Memory B cell (primary cell): ENCODE data around the gene PLD5.

ENCODE experiments used
- ATAC-seq: fragments of 150-1000 bp; cut with Tn5 transposase; 2 replicates; pipeline ENCODE4 v1.10.0; 2021; ENCODE audit warnings: low read depth, mild to moderate bottlenecking, moderate library complexity
- DNase-seq, 2 donors: peaks; one replicate each; pipeline ENCODE4 v3.0.0; 2022; ENCODE audit warnings: low spot score in 2 of 2
- H3K27ac Mint-ChIP-seq: one replicate; pipeline ENCODE4 v1.8.0; 2022; ENCODE audit warnings: mild to moderate bottlenecking, moderate library complexity, mixed read lengths
- H3K27me3 Mint-ChIP-seq: one replicate; pipeline ENCODE4 v1.8.0; 2022; ENCODE audit warnings: mixed read lengths
- H3K36me3 Mint-ChIP-seq: one replicate; pipeline ENCODE4 v1.8.0; 2022; ENCODE audit warnings: mild to moderate bottlenecking, mixed read lengths
- H3K4me1 Mint-ChIP-seq: one replicate; pipeline ENCODE4 v1.8.0; 2022; ENCODE audit warnings: mixed read lengths
- H3K4me3 Mint-ChIP-seq: one replicate; pipeline ENCODE4 v1.8.0; 2022; ENCODE audit warnings: mild to moderate bottlenecking, moderate library complexity, mixed read lengths
- H3K9me3 Mint-ChIP-seq: one replicate; pipeline ENCODE4 v1.8.0; 2022; ENCODE audit warnings: mixed read lengths

The PLD5 gene

DNA sequence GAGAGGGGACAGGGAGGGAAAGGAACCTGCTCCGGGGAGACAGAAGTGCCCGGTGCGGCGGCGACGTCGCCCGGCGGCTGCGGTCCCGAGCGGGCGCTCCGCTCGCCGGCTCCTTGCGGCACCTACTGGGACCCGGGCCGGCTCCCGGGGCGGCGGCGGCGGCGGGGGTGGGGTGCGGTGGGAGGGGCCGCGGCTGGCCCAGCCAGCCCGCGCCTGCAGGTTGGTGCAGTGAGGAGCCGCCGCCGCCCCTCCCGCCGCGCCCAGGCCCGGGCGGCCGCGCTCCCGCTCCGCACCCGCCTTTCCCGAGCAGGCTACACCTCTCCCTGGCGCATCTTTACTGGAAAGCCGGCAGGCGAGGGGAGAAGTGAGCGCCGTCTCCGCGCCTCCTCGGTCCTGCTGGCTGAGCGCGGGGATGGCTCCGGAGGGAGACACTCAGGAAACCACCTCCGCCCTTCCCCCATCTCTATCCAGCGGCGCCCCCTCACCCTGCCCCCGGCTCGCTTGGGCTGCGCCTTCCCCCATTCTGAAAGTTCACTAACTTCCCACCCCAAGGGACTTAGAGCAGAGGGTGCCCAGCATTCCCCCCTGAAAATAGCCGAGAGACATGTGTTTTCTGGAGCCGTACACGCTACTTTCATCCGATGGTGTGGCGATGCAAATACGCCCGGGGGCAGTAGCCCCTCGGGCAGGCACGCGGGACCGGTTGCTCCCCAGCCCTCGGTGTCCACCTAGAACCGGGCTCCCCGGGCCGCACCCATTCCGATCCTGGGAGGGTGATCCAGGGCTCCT, at the start of gene PLD5:
Gene PLD5, minus strand, starts transcription at position 127 of the 789 bp plus-strand sequence.
- peak; percentile 40 for ATAC-seq
- DNase-seq: no peak
- H3K36me3 Mint-ChIP-seq: no peaks in the 10 kb centered on the region
- peaks cover 1% of the 10 kb centered on the region for H3K9me3 Mint-ChIP-seq
- no peak within 1 kb of the TSS for H3K27ac Mint-ChIP-seq
- H3K4me1 Mint-ChIP-seq: peaks cover 17% of the 10 kb centered on the region
- peaks cover 17% of the 10 kb centered on the region for H3K27me3 Mint-ChIP-seq
- peak within 1 kb of the TSS; percentile 75 for H3K4me3 Mint-ChIP-seq

DNA sequence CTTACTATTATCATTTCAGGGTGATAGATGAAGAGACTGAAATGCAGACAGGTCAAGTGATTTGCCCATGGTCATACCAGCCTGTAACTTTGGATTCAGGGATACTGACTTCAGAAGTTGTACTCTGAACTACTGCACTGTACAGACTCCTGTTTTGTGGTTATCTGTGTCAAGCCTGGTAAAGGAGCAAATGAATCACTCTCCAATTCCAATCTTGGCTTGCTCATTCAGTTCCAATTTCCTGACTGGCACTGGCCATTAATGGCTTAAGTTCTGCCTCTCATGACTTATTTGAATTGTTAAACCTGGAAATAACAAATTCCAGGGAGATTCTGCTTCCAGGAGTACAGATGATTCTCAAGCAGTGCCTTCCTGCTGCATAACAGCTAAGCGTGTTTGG, 45.4 kb upstream of the PLD5 start:
- no peaks in the 10 kb centered on the region for H3K36me3 Mint-ChIP-seq
- H3K9me3 Mint-ChIP-seq: peaks cover 2% of the 10 kb centered on the region
- no peaks in the 10 kb centered on the region for H3K4me1 Mint-ChIP-seq
- H3K27me3 Mint-ChIP-seq: peaks cover 4% of the 10 kb centered on the region
- no peak overlapping the region for H3K4me3 Mint-ChIP-seq
- no peak overlapping the region for H3K27ac Mint-ChIP-seq
- DNase-seq: no peak
- no peak for ATAC-seq

DNA sequence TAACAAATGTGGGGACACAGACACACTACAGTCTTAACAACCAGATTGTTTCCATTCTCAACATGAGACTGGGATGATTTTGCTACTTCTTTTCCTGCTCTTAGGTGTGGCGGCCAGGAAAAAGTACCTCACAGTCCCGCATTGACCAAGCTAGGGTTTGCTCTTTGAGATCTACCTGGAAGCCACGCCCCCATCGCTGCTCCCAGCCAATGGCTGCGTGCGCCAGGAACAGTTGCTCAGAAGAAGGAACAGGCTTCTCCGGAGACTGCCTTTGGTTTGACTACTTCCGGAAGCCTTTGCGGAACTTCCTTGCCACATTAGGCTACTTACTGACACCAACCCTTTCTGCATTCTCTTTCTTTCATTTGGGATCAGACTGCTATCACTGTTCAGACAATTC, 44.2 kb upstream of the PLD5 start:
- H3K4me1 Mint-ChIP-seq: no peaks in the 10 kb centered on the region
- H3K9me3 Mint-ChIP-seq: peaks cover 2% of the 10 kb centered on the region
- H3K36me3 Mint-ChIP-seq: no peaks in the 10 kb centered on the region
- DNase-seq: no peak
- H3K4me3 Mint-ChIP-seq: no peak overlapping the region
- H3K27me3 Mint-ChIP-seq: peaks cover 1% of the 10 kb centered on the region
- ATAC-seq: no peak
- no peak overlapping the region for H3K27ac Mint-ChIP-seq

DNA sequence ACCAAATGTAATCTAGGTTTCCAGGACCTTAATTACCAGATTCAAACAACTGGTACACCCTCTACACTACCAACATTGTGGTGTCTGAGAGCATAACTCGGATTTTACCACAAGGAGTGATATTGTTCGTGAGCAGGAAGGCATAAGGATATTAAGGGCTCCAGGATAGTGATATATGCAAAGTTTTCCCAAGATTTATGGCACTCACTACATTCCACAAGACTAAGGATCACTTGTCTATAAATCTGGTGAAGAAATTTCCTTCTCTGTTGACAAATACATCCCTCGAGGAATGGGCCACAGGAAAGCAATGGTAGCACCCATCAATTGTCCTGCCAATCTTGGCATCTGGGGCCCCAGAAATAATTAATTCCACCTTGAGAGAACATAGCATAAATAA, 43.1 kb upstream of the PLD5 start:
- no peak for DNase-seq
- no peaks in the 10 kb centered on the region for H3K36me3 Mint-ChIP-seq
- H3K27ac Mint-ChIP-seq: no peak overlapping the region
- H3K27me3 Mint-ChIP-seq: peaks cover 4% of the 10 kb centered on the region
- H3K9me3 Mint-ChIP-seq: peaks cover 2% of the 10 kb centered on the region
- H3K4me3 Mint-ChIP-seq: no peak overlapping the region
- ATAC-seq: no peak
- no peaks in the 10 kb centered on the region for H3K4me1 Mint-ChIP-seq

DNA sequence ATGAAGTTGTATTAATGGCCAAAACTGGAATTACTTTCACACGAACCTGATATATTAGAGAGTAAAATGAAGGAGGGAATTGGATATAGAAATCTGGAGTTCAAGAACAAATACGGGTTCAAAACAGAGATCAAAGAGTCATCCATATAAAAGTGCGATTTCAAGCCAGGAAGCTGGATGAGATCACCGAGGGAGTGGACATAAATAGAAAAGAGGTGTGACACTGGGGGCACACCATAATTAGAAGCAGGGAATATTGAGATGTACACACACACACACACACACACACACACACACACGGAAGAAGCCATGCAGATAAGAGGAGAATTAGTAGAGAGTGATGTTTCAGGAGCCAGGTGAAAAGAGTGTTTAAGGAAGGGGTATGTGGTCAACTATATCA, 32.3 kb upstream of the PLD5 start:
- Mint-ChIP-seq H3K9me3 (no peaks in the 10 kb centered on the region), H3K4me1 (no peaks in the 10 kb centered on the region), H3K27me3 (peaks cover 9% of the 10 kb centered on the region), H3K27ac (no peak overlapping the region), H3K4me3 (no peak overlapping the region), H3K36me3 (no peaks in the 10 kb centered on the region)
- no peak for ATAC-seq
- no peak for DNase-seq

DNA sequence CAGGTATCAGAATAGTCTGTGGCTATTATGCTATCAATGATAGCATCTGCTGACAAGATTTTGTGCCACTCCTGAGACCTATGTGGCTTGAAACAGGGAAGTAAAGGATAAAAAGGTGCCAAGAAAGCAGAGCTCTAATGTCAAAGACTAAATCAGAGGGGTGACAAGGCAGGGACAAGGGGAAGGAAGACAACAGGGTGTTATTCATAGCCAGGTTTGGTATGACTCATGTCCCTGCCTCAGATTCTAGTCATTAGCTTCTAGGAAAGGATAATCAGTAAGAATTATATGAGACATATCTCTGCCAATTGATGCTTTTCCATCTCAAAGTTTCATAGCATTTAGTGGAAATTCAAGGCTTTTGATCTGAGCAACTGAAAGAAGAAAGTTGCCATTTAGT, 31.8 kb upstream of the PLD5 start:
- no peaks in the 10 kb centered on the region for H3K9me3 Mint-ChIP-seq
- peaks cover 9% of the 10 kb centered on the region for H3K27me3 Mint-ChIP-seq
- no peak overlapping the region for H3K4me3 Mint-ChIP-seq
- no peak for DNase-seq
- no peak overlapping the region for H3K27ac Mint-ChIP-seq
- H3K36me3 Mint-ChIP-seq: no peaks in the 10 kb centered on the region
- no peak for ATAC-seq
- H3K4me1 Mint-ChIP-seq: no peaks in the 10 kb centered on the region

DNA sequence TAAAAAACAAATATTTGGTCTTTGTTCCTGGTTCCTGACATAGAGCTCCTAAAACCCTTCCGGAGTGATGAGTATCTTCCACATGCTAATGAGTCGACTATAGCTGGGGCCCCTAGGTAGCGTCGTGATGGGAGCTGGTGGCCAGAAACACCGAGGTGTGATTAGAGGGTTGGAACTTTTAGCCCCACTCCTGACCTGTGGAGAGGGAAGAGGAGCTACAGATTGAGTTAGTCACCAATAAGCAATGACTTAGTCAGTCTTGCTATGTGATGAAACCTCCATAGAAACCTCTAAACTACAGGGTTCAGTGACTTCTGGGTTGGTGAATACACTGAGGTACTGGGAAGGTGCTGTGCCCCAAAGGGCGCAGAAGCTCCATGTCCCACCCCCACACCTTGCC, 30.1 kb upstream of the PLD5 start:
- no peak for ATAC-seq

DNA sequence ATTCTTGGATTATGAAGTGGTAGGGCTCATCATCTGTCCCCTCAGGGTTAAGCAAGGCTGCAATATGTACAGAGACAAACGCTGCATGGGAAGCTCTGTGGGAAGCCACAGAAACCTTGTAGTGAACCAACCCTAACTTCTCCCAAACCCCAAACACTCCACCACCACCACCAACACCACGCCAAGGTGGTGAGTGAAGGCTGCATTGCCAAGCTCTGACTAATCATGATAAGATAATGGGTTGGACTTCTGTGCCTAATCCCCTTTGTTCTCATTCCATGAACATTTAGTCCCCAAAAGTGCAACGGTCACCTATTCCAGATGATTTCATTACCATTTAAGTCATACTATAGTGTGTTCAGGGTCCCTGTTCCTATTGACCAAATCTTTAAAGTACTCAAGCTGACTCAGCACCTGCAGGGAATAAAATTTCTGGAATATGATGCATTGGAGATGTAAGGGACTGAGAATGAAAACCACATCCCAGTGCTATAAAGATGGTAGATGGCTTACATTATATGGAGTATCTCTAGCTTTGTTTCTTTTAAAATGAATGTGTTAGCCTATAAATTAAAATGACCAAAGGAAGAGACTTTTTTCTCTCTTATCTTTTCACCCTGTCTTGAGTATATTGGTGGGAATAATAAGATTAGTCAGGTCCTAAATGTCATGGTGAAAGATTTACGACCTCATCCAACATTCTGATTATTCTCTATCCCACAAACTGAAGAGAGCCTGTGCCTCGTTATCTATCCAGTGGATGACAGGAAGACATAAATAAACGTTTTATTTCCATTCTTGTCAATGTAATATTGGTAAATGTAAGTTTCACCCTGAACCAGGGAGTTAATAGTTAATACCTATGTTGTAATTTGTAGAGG, 22.6 kb upstream of the PLD5 start:
- Mint-ChIP-seq H3K27ac (no peak overlapping the region), H3K4me1 (no peaks in the 10 kb centered on the region), H3K27me3 (peaks cover 5% of the 10 kb centered on the region), H3K9me3 (no peaks in the 10 kb centered on the region), H3K36me3 (no peaks in the 10 kb centered on the region), H3K4me3 (no peak overlapping the region)
- DNase-seq: no peak
- ATAC-seq: no peak

More for the DNA sequence above, 30.1 kb upstream of the PLD5 start:
- DNase-seq: no peak
- H3K4me1 Mint-ChIP-seq: no peaks in the 10 kb centered on the region
- H3K36me3 Mint-ChIP-seq: no peaks in the 10 kb centered on the region
- no peaks in the 10 kb centered on the region for H3K9me3 Mint-ChIP-seq
- H3K27me3 Mint-ChIP-seq: peaks cover 9% of the 10 kb centered on the region
- H3K4me3 Mint-ChIP-seq: no peak overlapping the region
- no peak overlapping the region for H3K27ac Mint-ChIP-seq

DNA sequence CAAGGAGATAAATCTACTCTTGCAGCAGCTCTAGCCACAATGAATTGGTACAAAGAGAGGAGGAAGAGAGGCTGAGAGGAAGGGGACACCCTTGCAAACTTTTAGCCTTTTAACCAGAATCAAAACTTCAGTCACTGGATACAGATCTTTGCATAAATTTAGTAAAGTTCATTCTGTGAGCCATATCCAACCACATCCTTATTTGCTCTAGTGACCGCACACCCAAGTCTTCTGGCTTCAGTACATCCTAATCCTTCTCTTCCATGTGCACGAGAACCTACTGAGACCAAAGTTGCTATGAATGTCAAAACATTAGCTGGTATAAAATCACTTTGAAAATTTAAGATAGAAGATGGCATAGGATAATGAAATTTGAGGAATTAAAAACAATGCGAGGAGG, 21.9 kb upstream of the PLD5 start:
- H3K27me3 Mint-ChIP-seq: peaks cover 5% of the 10 kb centered on the region
- no peak overlapping the region for H3K27ac Mint-ChIP-seq
- no peaks in the 10 kb centered on the region for H3K4me1 Mint-ChIP-seq
- no peak for ATAC-seq
- no peak overlapping the region for H3K4me3 Mint-ChIP-seq
- no peaks in the 10 kb centered on the region for H3K36me3 Mint-ChIP-seq
- no peak for DNase-seq
- H3K9me3 Mint-ChIP-seq: no peaks in the 10 kb centered on the region

DNA sequence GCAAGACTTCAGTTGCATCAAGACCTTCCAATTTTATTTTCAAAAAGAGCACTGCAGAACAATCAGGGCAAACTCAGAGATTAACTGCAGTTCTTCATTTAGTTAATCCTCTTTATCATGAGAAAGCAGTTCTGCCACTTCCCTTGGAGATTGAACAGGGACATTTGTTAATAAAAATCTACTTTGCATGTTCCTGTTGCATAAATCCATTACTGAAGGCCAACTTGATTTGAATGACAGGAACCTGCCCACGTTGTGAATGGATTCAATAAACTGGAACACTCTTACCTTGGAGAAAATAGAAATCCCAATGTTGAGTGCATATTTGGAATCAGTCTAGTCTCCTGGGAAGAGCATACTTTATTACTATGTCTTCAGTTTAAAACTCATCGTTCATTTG, 19.6 kb upstream of the PLD5 start:
- no peak overlapping the region for H3K4me3 Mint-ChIP-seq
- H3K36me3 Mint-ChIP-seq: no peaks in the 10 kb centered on the region
- no peak for DNase-seq
- no peak overlapping the region for H3K27ac Mint-ChIP-seq
- ATAC-seq: no peak
- peaks cover 6% of the 10 kb centered on the region for H3K27me3 Mint-ChIP-seq
- no peaks in the 10 kb centered on the region for H3K4me1 Mint-ChIP-seq
- no peaks in the 10 kb centered on the region for H3K9me3 Mint-ChIP-seq

DNA sequence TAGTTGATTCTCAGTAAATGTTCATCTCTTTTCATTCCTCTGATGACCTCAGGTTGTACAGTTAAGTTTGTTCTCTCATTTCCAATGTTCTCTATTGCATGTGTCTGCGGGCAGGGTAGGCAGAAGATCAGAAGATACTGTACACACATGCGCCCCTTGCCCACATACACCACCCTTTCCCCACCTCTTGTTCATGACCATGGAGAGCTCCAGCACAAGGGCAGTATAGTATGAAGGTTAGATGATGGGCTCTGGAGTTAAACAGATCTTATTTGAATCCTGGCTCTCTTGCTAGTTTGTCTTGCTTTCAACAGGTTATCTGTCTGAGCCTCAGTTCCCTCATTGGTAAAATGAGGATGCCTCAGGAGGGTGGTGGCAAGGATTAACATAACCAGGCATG, 17.8 kb upstream of the PLD5 start:
- H3K36me3 Mint-ChIP-seq: no peaks in the 10 kb centered on the region
- H3K27me3 Mint-ChIP-seq: peaks cover 6% of the 10 kb centered on the region
- ATAC-seq (no peak), DNase-seq (no peak)
- no peak overlapping the region for H3K27ac Mint-ChIP-seq
- H3K9me3 Mint-ChIP-seq: peaks cover 4% of the 10 kb centered on the region
- no peaks in the 10 kb centered on the region for H3K4me1 Mint-ChIP-seq
- H3K4me3 Mint-ChIP-seq: no peak overlapping the region

DNA sequence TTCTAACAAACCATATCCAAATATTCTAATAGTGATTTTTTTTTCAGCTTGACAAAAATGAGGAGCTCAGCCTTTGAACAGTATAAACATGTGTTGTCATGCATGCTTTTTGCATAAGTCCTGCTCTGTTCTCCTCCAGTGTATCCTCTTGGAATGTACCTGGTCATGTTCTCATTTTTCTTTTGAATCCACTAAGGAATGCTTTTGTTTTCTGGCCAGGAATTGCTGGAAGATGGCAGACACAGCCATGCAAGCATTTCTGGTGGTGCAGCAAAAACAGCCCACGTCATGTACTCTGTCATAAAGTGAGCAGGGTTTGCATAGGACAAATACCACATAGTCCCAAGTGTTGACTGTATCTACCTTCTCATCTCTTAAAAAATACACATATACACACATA, 11.5 kb upstream of the PLD5 start:
- H3K27me3 Mint-ChIP-seq: peaks cover 12% of the 10 kb centered on the region
- peaks cover 4% of the 10 kb centered on the region for H3K9me3 Mint-ChIP-seq
- no peak overlapping the region for H3K4me3 Mint-ChIP-seq
- no peaks in the 10 kb centered on the region for H3K36me3 Mint-ChIP-seq
- no peaks in the 10 kb centered on the region for H3K4me1 Mint-ChIP-seq
- no peak overlapping the region for H3K27ac Mint-ChIP-seq
- no peak for ATAC-seq
- no peak for DNase-seq

DNA sequence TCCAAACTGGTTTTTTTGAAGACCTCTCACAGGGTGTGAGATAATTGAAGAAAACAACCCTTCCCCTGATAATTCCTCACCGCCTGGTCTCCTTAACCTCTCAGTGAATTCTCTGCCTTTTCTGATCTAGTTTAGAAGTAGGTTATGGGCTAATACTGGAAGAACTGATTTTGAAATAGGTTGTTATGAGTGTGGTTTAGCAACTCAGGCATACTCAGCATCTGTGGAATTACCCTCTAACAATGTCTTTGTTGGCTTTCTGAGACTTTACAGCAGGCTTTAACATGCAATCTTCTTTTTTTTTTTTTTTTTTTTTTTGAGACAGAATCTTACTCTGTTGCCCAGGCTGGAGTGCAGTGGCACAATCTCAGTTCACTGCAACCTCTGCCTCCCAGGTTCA, 10.3 kb upstream of the PLD5 start:
- DNase-seq (no peak), ATAC-seq (no peak)
- no peak overlapping the region for H3K4me3 Mint-ChIP-seq
- H3K27me3 Mint-ChIP-seq: peaks cover 12% of the 10 kb centered on the region
- peaks cover 5% of the 10 kb centered on the region for H3K9me3 Mint-ChIP-seq
- H3K36me3 Mint-ChIP-seq: no peaks in the 10 kb centered on the region
- H3K4me1 Mint-ChIP-seq: no peaks in the 10 kb centered on the region
- H3K27ac Mint-ChIP-seq: no peak overlapping the region

DNA sequence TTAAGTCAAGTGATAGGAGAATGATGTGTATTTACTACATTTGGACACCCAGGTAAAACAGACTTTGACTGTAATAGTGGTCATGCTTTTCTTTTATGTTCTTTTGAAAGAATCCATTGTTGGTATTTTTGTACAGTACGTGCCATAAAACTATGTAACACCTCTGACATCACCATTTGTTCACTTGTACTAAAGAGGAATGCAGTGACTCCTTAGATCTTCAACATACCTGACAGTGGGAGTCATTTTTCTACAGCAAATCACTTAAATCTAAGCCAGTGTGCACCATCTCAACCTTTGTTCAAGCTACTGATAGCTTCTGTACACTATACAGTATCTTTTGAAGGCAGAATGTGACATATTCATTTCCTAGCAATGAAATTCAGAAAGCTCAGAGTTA, 6.3 kb upstream of the PLD5 start:
- Mint-ChIP-seq H3K27ac (no peak overlapping the region), H3K36me3 (no peaks in the 10 kb centered on the region)

More for the DNA sequence above, 6.3 kb upstream of the PLD5 start:
- ATAC-seq (no peak), DNase-seq (no peak)
- no peaks in the 10 kb centered on the region for H3K4me1 Mint-ChIP-seq
- peaks cover 19% of the 10 kb centered on the region for H3K27me3 Mint-ChIP-seq
- H3K9me3 Mint-ChIP-seq: peaks cover 1% of the 10 kb centered on the region
- no peak overlapping the region for H3K4me3 Mint-ChIP-seq
